Mesendoderm (in vitro differentiated cells): ENCODE data around the gene CDC34.

Experiments
- DNase-seq: peaks from one replicate; pipeline ENCODE4 v3.0.0; 2013
- H2AK5ac ChIP-seq: 2 replicates; pipeline ENCODE4 v1.6.1; 2013; ENCODE audit warnings: low read length, inconsistent platforms
- H2BK120ac ChIP-seq: 2 replicates; pipeline ENCODE4 v1.6.1; 2013; ENCODE audit warnings: low read depth, mild to moderate bottlenecking, low read length, moderate library complexity, mixed read lengths
- H2BK15ac ChIP-seq: replicated peaks from 2 replicates; pipeline ENCODE4 v1.6.1; 2013; ENCODE audit warnings: low read depth, mild to moderate bottlenecking, moderate library complexity
- H2BK5ac ChIP-seq: 2 replicates; pipeline ENCODE4 v1.6.1; 2013; ENCODE audit warnings: low read length, inconsistent platforms
- H3K18ac ChIP-seq: 2 replicates; pipeline ENCODE4 v1.6.1; 2013; ENCODE audit warnings: mild to moderate bottlenecking, low read length, mixed read lengths
- H3K23ac ChIP-seq: one replicate; pipeline ENCODE4 v1.6.1; 2013; ENCODE audit warnings: low read length
- H3K27ac ChIP-seq: 2 replicates; pipeline ENCODE4 v1.5.1; 2013; ENCODE audit warnings: low read depth, mild to moderate bottlenecking, inconsistent platforms, low read length, moderate library complexity
- H3K27me3 ChIP-seq: 2 replicates; pipeline ENCODE4 v1.6.1; 2013; ENCODE audit warnings: low read length, control low read depth, mild to moderate bottlenecking, inconsistent platforms; ENCODE audit not compliant: insufficient read depth, poor library complexity
- H3K36me3 ChIP-seq: 2 replicates; pipeline ENCODE4 v1.6.1; 2013; ENCODE audit warnings: low read length, inconsistent platforms; ENCODE audit not compliant: control insufficient read depth, insufficient read depth
- H3K4ac ChIP-seq: one replicate; pipeline ENCODE4 v1.6.1; 2013; ENCODE audit warnings: low read depth, mild to moderate bottlenecking, low read length, moderate library complexity
- H3K4me1 ChIP-seq: 2 replicates; pipeline ENCODE4 v1.6.1; 2013; ENCODE audit warnings: low read depth, low read length, inconsistent platforms; ENCODE audit not compliant: control insufficient read depth
- H3K4me2 ChIP-seq: 2 replicates; pipeline ENCODE4 v1.6.1; 2013; ENCODE audit warnings: low read length
- H3K4me3 ChIP-seq: 2 replicates; pipeline ENCODE4 v1.5.1; 2013; ENCODE audit warnings: mild to moderate bottlenecking, low read length
- H3K56ac ChIP-seq: one replicate; pipeline ENCODE4 v1.6.1; 2013; ENCODE audit warnings: low read length
- H3K79me1 ChIP-seq: 2 replicates; pipeline ENCODE4 v1.6.1; 2013; ENCODE audit warnings: low read length, inconsistent platforms
- H3K79me2 ChIP-seq: 2 replicates; pipeline ENCODE4 v1.6.1; 2013; ENCODE audit warnings: mild to moderate bottlenecking, low read length; ENCODE audit not compliant: control insufficient read depth, insufficient read depth
- H3K9ac ChIP-seq: 2 replicates; pipeline ENCODE4 v1.6.1; 2013; ENCODE audit warnings: low read length, inconsistent platforms
- H4K5ac ChIP-seq: one replicate; pipeline ENCODE4 v1.6.1; 2013; ENCODE audit warnings: low read length
- H4K8ac ChIP-seq: one replicate; pipeline ENCODE4 v1.6.1; 2013; ENCODE audit warnings: low read depth, mild to moderate bottlenecking, control low read depth, low read length, moderate library complexity
- WGBS: extraction: QIAGEN DNeasy Blood & Tissue Kit; methylation state at CpG from one replicate; pipeline ENCODE4 v1.1.7; 2013; ENCODE audit warnings: low lambda C conversion rate, missing lambda C conversion rate; ENCODE audit not compliant: insufficient coverage; ENCODE audit errors: extremely low coverage; 5-methylcytosine and 5-hydroxymethylcytosine counted together

CDC34 gene

GRCh38 chr19:511101-511851, 20.3 kb upstream of the CDC34 start:
- peak overlapping the region; percentile 80 for H3K23ac ChIP-seq
- H3K27ac ChIP-seq, result peak overlapping the region; percentile 80
- H3K4me1 ChIP-seq, result peaks cover 6% of the 10 kb centered on the region
- no peaks in the 10 kb centered on the region for H3K27me3 ChIP-seq
- peak; percentile 95 for DNase-seq
- peak overlapping the region; percentile 13 for H3K18ac ChIP-seq
- no peaks in the 10 kb centered on the region for H3K79me2 ChIP-seq
- no peak overlapping the region for H4K8ac ChIP-seq
- H3K4me3 ChIP-seq, result no peak overlapping the region
- H3K79me1 ChIP-seq, result no peaks in the 10 kb centered on the region
- no peaks in the 10 kb centered on the region for H3K36me3 ChIP-seq
- peak overlapping the region; percentile 87 for H3K56ac ChIP-seq
- no CpG with 5 or more reads among the region's 30 CpGs for WGBS
- peak overlapping the region; percentile 37 for H3K4me2 ChIP-seq
- no peak overlapping the region for H2BK15ac ChIP-seq
- H3K4ac ChIP-seq, result no peak overlapping the region
- no peak overlapping the region for H2AK5ac ChIP-seq
- H3K9ac ChIP-seq, result peak overlapping the region; percentile 67
- no peak overlapping the region for H2BK120ac ChIP-seq
- H4K5ac ChIP-seq, result no peak overlapping the region
- H2BK5ac ChIP-seq, result no peak overlapping the region

GRCh38 chr19:512547-513365, 18.8 kb upstream of the CDC34 start:
- no peaks in the 10 kb centered on the region for H3K27me3 ChIP-seq
- H2BK15ac ChIP-seq, result no peak overlapping the region
- H3K79me1 ChIP-seq, result no peaks in the 10 kb centered on the region
- H3K9ac ChIP-seq, result no peak overlapping the region
- H3K4ac ChIP-seq, result no peak overlapping the region
- DNase-seq, result no peak
- no peak overlapping the region for H3K27ac ChIP-seq
- H4K5ac ChIP-seq, result no peak overlapping the region
- no peak overlapping the region for H3K23ac ChIP-seq
- H2BK5ac ChIP-seq, result no peak overlapping the region
- H3K36me3 ChIP-seq, result no peaks in the 10 kb centered on the region
- H2AK5ac ChIP-seq, result no peak overlapping the region
- peak overlapping the region; percentile 56 for H3K56ac ChIP-seq
- no peak overlapping the region for H3K4me2 ChIP-seq
- H2BK120ac ChIP-seq, result no peak overlapping the region
- H3K4me3 ChIP-seq, result no peak overlapping the region
- H4K8ac ChIP-seq, result no peak overlapping the region
- H3K4me1 ChIP-seq, result peaks cover 9% of the 10 kb centered on the region
- no peaks in the 10 kb centered on the region for H3K79me2 ChIP-seq
- no peak overlapping the region for H3K18ac ChIP-seq
- WGBS, result no CpG with 5 or more reads among the region's 62 CpGs

GRCh38 chr19:513368-514165, 18.0 kb upstream of the CDC34 start:
- Histone ChIP-seq H3K18ac (no peak overlapping the region), H2BK5ac (no peak overlapping the region), H3K4me2 (no peak overlapping the region), H3K4me3 (no peak overlapping the region), H2BK120ac (no peak overlapping the region), H3K23ac (no peak overlapping the region), H3K4ac (no peak overlapping the region), H2AK5ac (no peak overlapping the region), H3K79me1 (no peaks in the 10 kb centered on the region), H4K8ac (no peak overlapping the region), H3K27ac (no peak overlapping the region), H3K79me2 (no peaks in the 10 kb centered on the region), H3K9ac (no peak overlapping the region), H3K27me3 (no peaks in the 10 kb centered on the region), H3K4me1 (peaks cover 9% of the 10 kb centered on the region), H4K5ac (no peak overlapping the region), H3K36me3 (no peaks in the 10 kb centered on the region), H3K56ac (no peak overlapping the region), H2BK15ac (no peak overlapping the region)
- no CpG with 5 or more reads among the region's 10 CpGs for WGBS
- DNase-seq, result no peak

DNA sequence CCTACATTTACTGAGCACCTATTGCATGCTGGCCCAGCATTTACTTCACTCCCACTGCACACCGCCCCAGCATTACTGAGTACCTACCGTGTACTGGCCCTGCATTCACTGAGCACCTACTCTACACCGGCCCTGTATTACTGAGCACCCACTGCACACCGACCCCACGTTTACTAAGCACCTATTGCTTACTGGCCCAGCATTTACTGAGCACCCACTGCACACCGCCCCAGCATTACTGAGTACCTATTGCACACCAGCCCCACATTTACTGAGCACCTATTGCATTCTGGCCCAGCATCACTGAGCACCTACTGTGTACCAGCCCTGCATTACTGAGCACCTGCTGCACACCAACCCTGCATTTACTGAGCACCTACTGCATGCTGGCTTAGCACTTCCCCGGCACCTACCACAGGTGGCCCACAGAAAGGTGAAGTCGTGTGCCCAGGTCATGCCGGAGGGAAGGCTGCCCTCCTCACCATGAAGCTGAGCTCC, 17.3 kb upstream of the CDC34 start:
- WGBS, result no CpG with 5 or more reads among the region's 9 CpGs

GRCh38 chr19:517721-518597, 13.6 kb upstream of the CDC34 start:
- Histone ChIP-seq H3K9ac (no peak overlapping the region), H3K18ac (peak overlapping the region; percentile 42), H3K4me3 (no peak overlapping the region), H2AK5ac (no peak overlapping the region), H3K56ac (peak overlapping the region; percentile 7), H4K8ac (no peak overlapping the region), H3K4me2 (no peak overlapping the region), H2BK5ac (no peak overlapping the region), H3K79me2 (no peaks in the 10 kb centered on the region), H3K23ac (no peak overlapping the region), H3K27ac (no peak overlapping the region), H2BK120ac (no peak overlapping the region), H3K4me1 (peaks cover 3% of the 10 kb centered on the region), H2BK15ac (no peak overlapping the region), H3K27me3 (no peaks in the 10 kb centered on the region), H4K5ac (no peak overlapping the region), H3K79me1 (no peaks in the 10 kb centered on the region), H3K36me3 (no peaks in the 10 kb centered on the region), H3K4ac (peak overlapping the region; percentile 2)
- DNase-seq, result peak; percentile 93
- WGBS, result no CpG with 5 or more reads among the region's 10 CpGs

More for the DNA sequence above, 17.3 kb upstream of the CDC34 start:
- H2BK120ac ChIP-seq, result no peak overlapping the region
- no peak overlapping the region for H3K27ac ChIP-seq
- H2BK15ac ChIP-seq, result no peak overlapping the region
- no peak overlapping the region for H4K5ac ChIP-seq
- H2BK5ac ChIP-seq, result no peak overlapping the region
- DNase-seq, result no peak
- H3K4ac ChIP-seq, result no peak overlapping the region
- H3K4me2 ChIP-seq, result no peak overlapping the region
- no peak overlapping the region for H3K18ac ChIP-seq
- H3K27me3 ChIP-seq, result no peaks in the 10 kb centered on the region
- H3K4me3 ChIP-seq, result no peak overlapping the region
- H2AK5ac ChIP-seq, result no peak overlapping the region
- H3K9ac ChIP-seq, result no peak overlapping the region
- no peak overlapping the region for H3K23ac ChIP-seq
- H3K79me1 ChIP-seq, result no peaks in the 10 kb centered on the region
- H3K79me2 ChIP-seq, result no peaks in the 10 kb centered on the region
- H3K36me3 ChIP-seq, result no peaks in the 10 kb centered on the region
- peaks cover 9% of the 10 kb centered on the region for H3K4me1 ChIP-seq
- no peak overlapping the region for H4K8ac ChIP-seq
- H3K56ac ChIP-seq, result no peak overlapping the region
